ENCODE results near the gene CKAP4.

GRCh38 chr12:106255952-106256351 is 8.1 kb upstream of the CKAP4 start:
- no peak for TF ChIP-seq EP300 (IDR thresholded peaks at IDR 0.05)
- no peak for TF ChIP-seq CTCF (IDR thresholded peaks at IDR 0.05)
- TF ChIP-seq POLR2A (IDR thresholded peaks at IDR 0.05), result no peak
- no peak for TF ChIP-seq POLR2AphosphoS5 (IDR thresholded peaks at IDR 0.05)

Data from stomach (tissue), 4 donors.